IPS-20b (cell line): Measurements from ENCODE around the gene TRIM8.

Source experiments
- H3K27ac ChIP-seq: one replicate; pipeline ENCODE4 v1.5.1; 2013; ENCODE audit warnings: low read length
- H3K27me3 ChIP-seq: 2 replicates; pipeline ENCODE4 v1.6.1; 2013; ENCODE audit warnings: mild to moderate bottlenecking, low read length, inconsistent platforms; ENCODE audit not compliant: insufficient read depth
- H3K36me3 ChIP-seq: 2 replicates; pipeline ENCODE4 v1.6.1; 2013; ENCODE audit warnings: low read depth, mild to moderate bottlenecking, inconsistent platforms, low read length, moderate library complexity; ENCODE audit not compliant: insufficient read depth
- H3K4me1 ChIP-seq: 2 replicates; pipeline ENCODE4 v1.6.1; 2013; ENCODE audit warnings: mild to moderate bottlenecking, control low read depth, inconsistent platforms, low read length, moderate library complexity; ENCODE audit not compliant: insufficient read depth
- H3K4me3 ChIP-seq: 2 replicates; pipeline ENCODE4 v1.5.1; 2013; ENCODE audit warnings: mild to moderate bottlenecking, low read length, inconsistent platforms
- H3K9ac ChIP-seq: 2 replicates; pipeline ENCODE4 v1.6.1; 2013; ENCODE audit warnings: low read depth, mild to moderate bottlenecking, inconsistent platforms, low read length, moderate library complexity
- H3K9me3 ChIP-seq: 2 replicates; pipeline ENCODE4 v1.6.1; 2013; ENCODE audit warnings: mild to moderate bottlenecking, low read depth, low read length, inconsistent platforms; ENCODE audit not compliant: insufficient read depth

TRIM8 gene

DNA sequence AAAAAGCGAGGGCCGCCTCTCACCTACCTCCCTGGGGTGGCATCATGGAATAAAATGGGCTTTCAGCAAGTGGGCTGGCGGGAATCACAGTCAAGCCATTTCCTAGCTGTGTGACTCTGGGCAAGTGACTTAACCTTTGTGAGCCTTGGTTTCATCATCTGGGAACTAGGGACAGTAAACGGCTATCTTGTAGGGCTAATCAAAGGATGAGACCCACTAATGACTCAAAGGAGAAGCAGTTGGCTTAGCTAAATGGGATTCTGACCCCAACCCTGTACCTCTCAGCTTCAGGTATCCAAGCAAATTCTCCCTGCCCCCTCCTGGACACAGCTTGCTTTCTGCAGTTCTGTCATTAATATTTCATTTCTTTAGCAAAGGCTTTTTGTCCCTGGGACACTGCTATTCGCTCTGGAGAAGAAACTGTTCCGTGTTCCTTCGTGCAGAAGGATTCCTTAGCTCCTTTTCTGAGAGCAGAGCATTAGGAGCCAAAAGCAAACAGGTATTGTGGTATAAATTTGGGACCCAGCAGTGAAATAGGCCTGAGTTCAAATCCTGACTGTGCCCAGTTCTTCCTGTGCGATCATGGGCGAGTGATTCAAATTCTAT lies 25.9 kb downstream of the TRIM8 start:
- H3K4me3 ChIP-seq: peak overlapping the region; percentile 17; the same call in 1 of the 2 replicates
- no peak overlapping the region for H3K27ac ChIP-seq
- H3K4me1 ChIP-seq: peaks cover 37% of the 10 kb centered on the region
- H3K27me3 ChIP-seq: no peaks in the 10 kb centered on the region
- H3K9me3 ChIP-seq: no peaks in the 10 kb centered on the region
- no peaks in the 10 kb centered on the region for H3K36me3 ChIP-seq
- no peak overlapping the region for H3K9ac ChIP-seq

DNA sequence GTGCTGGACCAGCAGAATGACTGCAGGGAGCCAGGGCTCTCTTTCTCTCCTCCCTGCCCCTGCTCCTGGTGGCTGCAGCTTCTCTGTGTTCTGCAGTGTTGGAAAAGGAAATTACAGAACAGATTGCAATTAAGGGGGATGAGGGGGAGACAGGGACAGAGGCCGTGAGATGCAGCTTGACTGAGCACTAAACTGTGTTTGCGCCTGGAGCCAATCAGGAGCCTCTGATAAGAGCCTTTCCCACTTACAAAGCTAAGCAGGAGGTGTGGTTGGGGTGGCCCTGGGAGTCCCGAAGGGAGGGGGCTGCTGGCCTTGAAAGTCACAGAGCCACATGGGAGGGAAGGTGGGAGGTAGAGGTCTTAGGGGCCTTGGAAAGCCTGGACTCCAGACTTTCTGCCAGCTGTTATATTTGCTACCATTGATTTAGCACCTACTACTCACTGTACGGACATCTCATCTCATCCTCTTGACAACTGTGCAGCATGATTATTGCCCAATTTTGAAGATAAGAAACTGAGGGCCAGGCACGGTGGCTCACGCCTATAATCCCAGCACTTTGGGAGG lies 26.7 kb downstream of the TRIM8 start:
- H3K4me3 ChIP-seq: no peak overlapping the region; the same call in 1 of the 2 replicates
- no peaks in the 10 kb centered on the region for H3K36me3 ChIP-seq
- H3K27me3 ChIP-seq: no peaks in the 10 kb centered on the region
- H3K4me1 ChIP-seq: peaks cover 44% of the 10 kb centered on the region
- no peaks in the 10 kb centered on the region for H3K9me3 ChIP-seq
- H3K27ac ChIP-seq: no peak overlapping the region
- H3K9ac ChIP-seq: no peak overlapping the region

DNA sequence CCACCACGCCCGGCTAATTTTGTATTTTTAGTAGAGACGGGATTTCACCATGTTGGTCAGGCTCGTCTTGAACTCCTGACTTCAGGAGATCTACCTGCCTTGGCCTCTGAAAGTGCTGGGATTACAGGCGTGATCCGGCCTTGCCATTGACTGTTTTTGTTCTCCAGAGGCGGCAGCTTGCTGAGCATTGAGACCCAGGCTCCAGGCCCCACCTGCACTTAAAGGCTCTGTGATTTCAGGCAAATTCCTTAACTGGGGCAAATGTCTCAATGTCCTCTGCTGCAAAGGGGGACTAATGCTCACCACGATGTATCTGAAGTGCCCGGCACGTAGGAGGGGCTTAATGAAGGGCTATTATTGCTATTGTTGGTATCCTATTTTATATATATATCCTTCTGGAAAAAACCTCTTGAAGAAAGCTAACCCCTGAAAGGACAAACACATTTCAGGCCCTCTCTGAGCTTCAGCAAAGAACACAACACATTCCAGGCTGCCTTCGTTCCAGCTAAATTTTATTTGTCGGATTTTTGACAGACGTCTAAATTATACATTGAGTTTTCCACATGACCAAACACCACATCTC lies 29.0 kb downstream of the TRIM8 start:
- Histone ChIP-seq H3K27me3 (no peaks in the 10 kb centered on the region), H3K4me3 (no peak overlapping the region), H3K9me3 (no peaks in the 10 kb centered on the region), H3K27ac (no peak overlapping the region), H3K4me1 (peaks cover 54% of the 10 kb centered on the region), H3K36me3 (no peaks in the 10 kb centered on the region), H3K9ac (peak overlapping the region; percentile 52; the same call in 1 of the 2 replicates)

GRCh38 chr10:102673819-102674511 lies 29.7 kb downstream of the TRIM8 start:
- peak overlapping the region; percentile 52 for H3K9ac ChIP-seq
- no peaks in the 10 kb centered on the region for H3K36me3 ChIP-seq
- H3K4me1 ChIP-seq: peaks cover 58% of the 10 kb centered on the region
- no peak overlapping the region for H3K27ac ChIP-seq
- no peaks in the 10 kb centered on the region for H3K9me3 ChIP-seq
- peak overlapping the region; percentile 52; the same call in 1 of the 2 replicates for H3K4me3 ChIP-seq
- no peaks in the 10 kb centered on the region for H3K27me3 ChIP-seq

GRCh38 chr10:102674566-102674965 lies 30.3 kb downstream of the TRIM8 start:
- Histone ChIP-seq H3K4me3 (peak overlapping the region; percentile 52; the same call in 1 of the 2 replicates), H3K9ac (no peak overlapping the region), H3K27me3 (no peaks in the 10 kb centered on the region), H3K36me3 (no peaks in the 10 kb centered on the region), H3K4me1 (peaks cover 60% of the 10 kb centered on the region), H3K9me3 (no peaks in the 10 kb centered on the region), H3K27ac (no peak overlapping the region)

DNA sequence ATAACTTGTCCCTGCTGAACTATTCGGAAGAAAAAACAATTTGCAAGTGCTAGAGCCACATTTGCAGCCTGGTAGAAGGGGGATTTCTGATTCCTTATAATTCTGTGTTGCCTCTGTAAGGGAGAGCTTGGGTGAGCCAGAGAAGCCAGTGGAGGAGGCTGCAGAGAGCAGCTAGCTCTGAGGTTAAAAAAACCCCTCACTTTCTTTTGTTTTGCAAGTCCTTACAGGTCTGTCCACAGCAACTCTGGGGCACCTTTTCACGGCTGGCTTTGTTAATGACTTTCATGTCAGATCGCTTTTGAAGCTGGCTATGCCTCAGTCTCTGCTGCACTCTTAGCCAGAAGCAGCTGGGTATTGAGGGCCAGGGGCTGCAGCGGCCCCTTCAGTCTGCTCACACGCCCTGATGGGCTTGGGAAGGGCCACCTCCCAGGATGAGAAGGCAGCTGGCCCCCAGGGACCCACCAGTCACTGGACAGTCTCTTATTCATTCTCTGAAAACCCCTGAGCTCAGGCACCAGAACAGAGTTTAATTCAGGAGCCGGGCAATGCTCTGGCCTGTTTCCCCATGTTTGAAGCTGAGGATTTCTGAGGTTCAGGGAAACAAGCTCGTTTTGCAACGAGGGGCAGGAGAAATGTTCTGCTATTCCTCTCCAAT lies 30.9 kb downstream of the TRIM8 start:
- no peak overlapping the region for H3K9ac ChIP-seq
- no peak overlapping the region for H3K27ac ChIP-seq
- no peaks in the 10 kb centered on the region for H3K9me3 ChIP-seq
- no peaks in the 10 kb centered on the region; the same call in 1 of the 2 replicates for H3K36me3 ChIP-seq
- peaks cover 57% of the 10 kb centered on the region for H3K4me1 ChIP-seq
- H3K27me3 ChIP-seq: no peaks in the 10 kb centered on the region
- 0 out of 2 replicates have a peak overlapping the region, but pooled peaks have one; percentile 52 for H3K4me3 ChIP-seq

DNA sequence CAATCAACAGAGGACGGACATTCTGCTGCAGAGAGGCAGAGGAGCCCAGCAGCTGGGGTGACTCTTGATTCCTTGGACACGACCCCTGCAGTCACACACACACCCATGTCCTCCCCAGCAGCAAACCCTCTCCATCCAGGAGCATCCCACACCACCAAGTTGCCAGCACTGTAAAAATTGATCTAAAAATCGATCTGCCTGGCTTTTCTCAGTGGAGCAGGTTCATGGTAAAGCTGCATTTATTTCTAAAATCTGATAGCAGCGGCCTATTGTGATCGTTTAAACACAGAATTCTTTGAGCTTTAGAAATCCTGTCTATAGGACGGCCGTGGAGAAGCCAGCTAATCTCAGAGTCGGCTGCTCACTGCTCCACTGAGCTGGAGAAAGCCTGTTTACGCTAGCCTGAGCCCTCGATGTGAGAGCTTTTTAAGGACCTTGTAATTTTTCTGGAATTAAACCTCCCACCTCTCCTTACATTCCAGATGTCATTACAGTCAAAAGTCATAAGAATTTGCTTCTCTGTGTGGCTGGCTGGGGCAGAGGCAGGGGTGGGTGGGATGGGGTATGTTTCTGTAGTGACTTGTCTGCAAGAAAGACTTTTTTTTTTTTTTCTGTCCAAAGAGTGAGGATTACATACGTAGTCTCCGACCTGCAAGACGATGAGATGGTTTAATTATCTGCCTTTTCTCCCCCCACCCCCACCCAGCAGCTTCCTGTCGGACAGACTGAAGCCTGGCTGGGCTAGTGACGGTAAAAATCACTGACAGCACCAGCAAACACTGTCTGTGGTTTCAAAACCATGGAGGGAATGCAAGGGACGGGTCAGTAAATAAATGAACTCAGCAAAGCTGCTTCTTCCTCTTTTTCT lies 31.6 kb downstream of the TRIM8 start:
- H3K27ac ChIP-seq: no peak overlapping the region
- H3K4me1 ChIP-seq: peaks cover 49% of the 10 kb centered on the region
- H3K27me3 ChIP-seq: no peaks in the 10 kb centered on the region
- H3K4me3 ChIP-seq: no peak overlapping the region
- no peak overlapping the region; the same call in 1 of the 2 replicates for H3K9ac ChIP-seq
- no peaks in the 10 kb centered on the region for H3K9me3 ChIP-seq
- H3K36me3 ChIP-seq: peaks cover 6% of the 10 kb centered on the region; the same call in 1 of the 2 replicates

- H3K27me3 ChIP-seq: no peaks in the 10 kb centered on the region
- H3K27ac ChIP-seq: no peak overlapping the region
- no peaks in the 10 kb centered on the region for H3K9me3 ChIP-seq
- peak overlapping the region; percentile 8; the same call in 1 of the 2 replicates for H3K9ac ChIP-seq
- no peak overlapping the region for H3K4me3 ChIP-seq
- H3K4me1 ChIP-seq: peaks cover 46% of the 10 kb centered on the region
- H3K36me3 ChIP-seq: peaks cover 10% of the 10 kb centered on the region
These were observed 32.4 kb downstream of the TRIM8 start for GRCh38 chr10:102676534-102677315.

- Histone ChIP-seq H3K27me3 (no peaks in the 10 kb centered on the region), H3K27ac (no peak overlapping the region), H3K36me3 (peaks cover 18% of the 10 kb centered on the region), H3K9ac (peak overlapping the region; percentile 3; the same call in 1 of the 2 replicates), H3K9me3 (no peaks in the 10 kb centered on the region), H3K4me3 (no peak overlapping the region), H3K4me1 (peaks cover 46% of the 10 kb centered on the region)
These were observed 33.2 kb downstream of the TRIM8 start for GRCh38 chr10:102677331-102678067.

- no peak overlapping the region for H3K27ac ChIP-seq
- peaks cover 46% of the 10 kb centered on the region for H3K4me1 ChIP-seq
- no peak overlapping the region; the same call in 1 of the 2 replicates for H3K4me3 ChIP-seq
- no peaks in the 10 kb centered on the region for H3K27me3 ChIP-seq
- H3K9me3 ChIP-seq: no peaks in the 10 kb centered on the region
- H3K9ac ChIP-seq: peak overlapping the region; percentile 3; the same call in 1 of the 2 replicates
- H3K36me3 ChIP-seq: peaks cover 20% of the 10 kb centered on the region
These were observed 33.8 kb downstream of the TRIM8 start for GRCh38 chr10:102678068-102678400.
